HepG2 (cell line): ENCODE data around the gene NR5A2. TPM values are rescaled to one million over a fixed set of nuclear protein-coding genes. Genes with fewer than 3 reads are reported as not detected.

Source experiments
- ATAC-seq: fragments of 200-7000 bp; cut with Tn5 transposase; 3 replicates; pipeline ENCODE4 v1.9.1; 2020; ENCODE audit warnings: mild to moderate bottlenecking, moderate library complexity
- BruUV-seq: library from RNA; stranded (reverse); fragments of 400-500 nt; replicated peaks from 2 replicates; lab custom pipeline; 2021; lab: Mats Ljungman, UMichigan
- CTCF ChIA-PET: fragments of 300-600 bp; formaldehyde crosslinking; extraction: SDS; loops from one replicate; lab custom pipeline; 2021; ENCODE audit warnings: low total read pairs, inconsistent platforms, low intra/inter-chr PET ratio; lab: Yijun Ruan, JAX
- POLR2A ChIA-PET: fragments of 350-600 bp; sonication (Branson Sonifier 250); formaldehyde crosslinking; loops from one replicate; lab custom pipeline; 2020; ENCODE audit warnings: antibody characterized with exemption, inconsistent platforms; lab: Yijun Ruan, JAX
- DNase-seq: peaks from one replicate; pipeline ENCODE4 v3.0.0-alpha.2; 2015; ENCODE audit warnings: low spot score
- FAIRE-seq: peaks from 3 replicates; lab custom pipeline; 2011; peaks lifted over from hg19 to GRCh38; lab: Jason Lieb, UNC
- H2AFZ ChIP-seq: one replicate; pipeline ENCODE4 v1.6.1; 2011; ENCODE audit warnings: low read length, inconsistent platforms
- H3K27ac ChIP-seq: fragments of 300-600 bp; 3 replicates; pipeline ENCODE4 v1.8.0; 2011; ENCODE audit warnings: mixed run types, mild to moderate bottlenecking, mixed read lengths, low read length, inconsistent platforms; ENCODE audit not compliant: insufficient read depth; ENCODE audit errors: extremely low read length
- H3K27me3 ChIP-seq, 2 experiments: fragments of 200-600 bp in 1 of 2; 2 replicates in 1 of 2; 3 replicates in 1 of 2; pipeline versions ENCODE4 v1.6.0 to v1.8.0; 2011; ENCODE audit warnings: low read length in 2 of 2, mild to moderate bottlenecking in 2 of 2, moderate library complexity in 2 of 2, inconsistent platforms in 1 of 2; ENCODE audit not compliant: insufficient read depth in 2 of 2, control insufficient read depth in 1 of 2
- H3K36me3 ChIP-seq, 2 experiments: fragments of 200-600 bp in 1 of 2; replicated peaks in 1 of 2; 2 replicates in 1 of 2; 3 replicates in 1 of 2; pipeline versions ENCODE4 v1.5.1 to v1.8.0; 2011; ENCODE audit warnings: low read length in 2 of 2, inconsistent platforms in 1 of 2; ENCODE audit not compliant: insufficient read depth in 2 of 2, control insufficient read depth in 1 of 2
- H3K4me1 ChIP-seq: 2 replicates; pipeline ENCODE4 v1.5.1; 2012; ENCODE audit warnings: low read length, inconsistent platforms; ENCODE audit not compliant: insufficient read depth
- H3K4me2 ChIP-seq: 2 replicates; pipeline ENCODE4 v1.6.0; 2011; ENCODE audit warnings: low read depth, low read length, inconsistent platforms
- H3K4me3 ChIP-seq, 3 experiments: fragments of 200-600 bp in 1 of 3; sonication (generic), shearing (Covaris generic) in 1 of 3; replicated peaks in 1 of 3; 2 replicates each; pipeline ENCODE4 v1.5.1; 2011 to 2016; ENCODE audit warnings: low read length in 3 of 3, inconsistent platforms in 2 of 3, low read depth in 2 of 3, mild to moderate bottlenecking in 2 of 3, control low read depth in 1 of 3, mixed read lengths in 1 of 3; ENCODE audit not compliant: insufficient read depth in 1 of 3
- H3K79me2 ChIP-seq: one replicate; pipeline ENCODE4 v1.6.1; 2011; ENCODE audit warnings: low read length, inconsistent platforms; ENCODE audit not compliant: insufficient read depth
- H3K9ac ChIP-seq: 2 replicates; pipeline ENCODE4 v1.6.0; 2011; ENCODE audit warnings: mild to moderate bottlenecking, low read depth, low read length, inconsistent platforms; ENCODE audit not compliant: insufficient read depth
- H3K9me3 ChIP-seq: 2 replicates; pipeline ENCODE4 v1.5.1; 2012; ENCODE audit warnings: mild to moderate bottlenecking, low read length
- H4K20me1 ChIP-seq: 2 replicates; pipeline ENCODE4 v1.6.0; 2011; ENCODE audit warnings: inconsistent platforms, mild to moderate bottlenecking, low read length, moderate library complexity; ENCODE audit not compliant: insufficient read depth
- KLF16 ChIP-seq, 2 experiments: sonication (generic) in 1 of 2; formaldehyde crosslinking in 1 of 2; IDR thresholded peaks; 2 replicates each; pipeline versions ENCODE4 v1.6.1 to v1.8.0; 2016 to 2023; ENCODE audit warnings: missing genetic modification reagents in 2 of 2, missing compliant biosample characterization in 1 of 2
- NR1H2 ChIP-seq: sonication (generic); formaldehyde crosslinking; IDR thresholded peaks from 2 replicates; pipeline ENCODE4 v1.8.1; 2022; ENCODE audit warnings: low read depth, missing genetic modification reagents, borderline replicate concordance
- PBX2 ChIP-seq: IDR thresholded peaks from 2 replicates; pipeline ENCODE4 v1.6.1; 2016; ENCODE audit warnings: control low read depth
- RARA ChIP-seq: IDR thresholded peaks from 2 replicates; pipeline ENCODE4 v1.6.1; 2016; ENCODE audit warnings: missing genetic modification reagents, missing compliant biosample characterization
- THYN1 ChIP-seq: sonication (generic); formaldehyde crosslinking; IDR thresholded peaks from 2 replicates; pipeline ENCODE4 v1.8.1; 2023; ENCODE audit warnings: low read depth, mild to moderate bottlenecking, moderate library complexity, missing genetic modification reagents, borderline replicate concordance
- ZFY ChIP-seq: sonication (generic); formaldehyde crosslinking; IDR thresholded peaks from 2 replicates; pipeline ENCODE4 v1.4.0; 2020; ENCODE audit warnings: missing genetic modification reagents
- ZNF674 ChIP-seq: sonication (generic); formaldehyde crosslinking; IDR thresholded peaks from 2 replicates; pipeline ENCODE4 v1.5.0; 2020; ENCODE audit warnings: low read depth, mild to moderate bottlenecking, missing genetic modification reagents
- ZNF678 ChIP-seq: sonication (generic); formaldehyde crosslinking; IDR thresholded peaks from 2 replicates; pipeline ENCODE4 v1.4.0; 2020; ENCODE audit warnings: mild to moderate bottlenecking, missing genetic modification reagents
- ZNF800 ChIP-seq: sonication (generic); formaldehyde crosslinking; IDR thresholded peaks from 2 replicates; pipeline ENCODE4 v1.4.0; 2020; ENCODE audit warnings: missing genetic modification reagents
- ZNF878 ChIP-seq: sonication (generic); formaldehyde crosslinking; IDR thresholded peaks from 2 replicates; pipeline ENCODE4 v1.8.1; 2023; ENCODE audit warnings: mild to moderate bottlenecking, missing genetic modification reagents, moderate library complexity
- WGBS: methylation state at CpG from one replicate; pipeline ENCODE4 v1.1.6; 2017; ENCODE audit warnings: low lambda C conversion rate; 5-methylcytosine and 5-hydroxymethylcytosine counted together
- in situ Hi-C: cut with HindIII; loops from 2 replicates; pipeline ENCODE4 v1.10.0; 2017; ENCODE audit warnings: low pct_unique_long_range_greater_than_20kb; ENCODE audit not compliant: extremely low pct_ligation_motif_present
- intact Hi-C: fragments of 100-400 bp; cut with micrococcal nuclease; formaldehyde crosslinking; loops from one replicate; pipeline ENCODE4 v1.10.0; 2022; ENCODE audit not compliant: unreplicated experiment
- polyA plus RNA-seq, 8 experiments: library from polyadenylated mRNA; depleted of rRNA in 3 of 8; stranded (reverse) in 7 of 8; unstranded in 1 of 8; fragments of >200 nt; fragmentation: Illumina TruSeq in 4 of 8; extraction: Trizol in 4 of 8; gene quantifications; 2 replicates each; pipeline versions ENCODE4 v1.2.1 to v1.2.3, GENCODE V29; 2011 to 2016; ENCODE audit warnings: low read depth in 4 of 8, missing spikeins in 1 of 8, mixed read lengths in 1 of 8; ENCODE audit not compliant: insufficient read depth in 1 of 8
- total RNA-seq, 5 experiments: library from RNA; depleted of rRNA; stranded (reverse); fragments of >200 nt; fragmentation: Illumina TruSeq; extraction: Trizol; gene quantifications; 2 replicates each; pipeline ENCODE4 v1.2.3, GENCODE V29; 2016; ENCODE audit warnings: low read depth in 1 of 5

Gene NR5A2
- total and polyA plus RNA-seq, 2 of the 13 experiments (the other 11 are each of a cell fraction or from before 2014, with no cell fraction given) = 0.24 to 2.8 TPM

- H3K27me3 ChIP-seq = no peaks in the 10 kb centered on the region
- no peaks in the 10 kb centered on the region for H3K79me2 ChIP-seq
- no peak overlapping the region for H2AFZ ChIP-seq
- H3K27ac ChIP-seq = no peak overlapping the region
- in situ Hi-C loops = no loop called here
- no peak for ATAC-seq
- H4K20me1 ChIP-seq = no peaks in the 10 kb centered on the region
- BruUV-seq = no TSS peak
- WGBS = 64% methylated on average over 8 of the region's 8 CpGs
- TF ChIP-seq THYN1 (CRISPR knock-in tag) = no peak
- no peak for TF ChIP-seq ZNF674 (CRISPR knock-in tag)
- no peak for TF ChIP-seq ZNF878 (CRISPR knock-in tag)
- no peak for TF ChIP-seq ZNF800 (CRISPR knock-in tag)
- TF ChIP-seq PBX2 = no peak
- TF ChIP-seq ZNF678 = no peak
- no peak for TF ChIP-seq NR1H2 (CRISPR knock-in tag)
- no peak for TF ChIP-seq ZFY
- TF ChIP-seq RARA (CRISPR knock-in tag) = no peak
- TF ChIP-seq KLF16 (CRISPR knock-in tag; IDR thresholded peaks at IDR 0.05) = no peak
- TF ChIP-seq, all 625 proteins: peak for 0
- CTCF ChIA-PET = no interaction called here
- FAIRE-seq = no peak
- Histone ChIP-seq H3K9me3 (no peaks in the 10 kb centered on the region), H3K9ac (no peak overlapping the region), H3K36me3 (no peaks in the 10 kb centered on the region), H3K4me3 (no peak overlapping the region), H3K4me1 (no peaks in the 10 kb centered on the region), H3K4me2 (no peak overlapping the region)
- POLR2A ChIA-PET = no interaction called here
- no peak for DNase-seq
- intact Hi-C loops = no loop called here
Measured at GRCh38 chr1:200053646-200054045, 26.1 kb downstream of the NR5A2 start.
